ENCODE measurements around the gene PCSK7. TPM values are rescaled to one million over a fixed set of nuclear protein-coding genes. Genes with fewer than 3 reads are reported as not detected.
"Not testable (repeated sequence)": the region's sequence is repeated elsewhere in the genome, so short reads cannot be mapped to it uniquely, and the experiment has no call there.

Gene PCSK7
- total RNA-seq, 1 donor from 2014 or later: 63.8 TPM

- DNase-seq (ENCODE audit: extremely low spot score in 2 of 2): no peak
- no peaks in the 10 kb centered on the region for H3K36me3 ChIP-seq
- no peaks in the 10 kb centered on the region for H3K27me3 ChIP-seq
- TF ChIP-seq POLR2A (IDR thresholded peaks at IDR 0.05): no peak
- no peak for TF ChIP-seq POLR2AphosphoS5 (IDR thresholded peaks at IDR 0.05; ENCODE audit: insufficient read depth in 1 of 2, low read depth in 1 of 2)
- no peak for TF ChIP-seq CTCF (IDR thresholded peaks at IDR 0.05)
- intact Hi-C loops (cut with DNase I): no loop called here
- no peak overlapping the region for H3K27ac ChIP-seq
- no peaks in the 10 kb centered on the region for H3K9me3 ChIP-seq
- H3K4me3 ChIP-seq: no peak overlapping the region
- no peaks in the 10 kb centered on the region for H3K4me1 ChIP-seq
Observed at GRCh38 chr11:117273550-117274289, 41.8 kb upstream of the PCSK7 start.

GRCh38 chr11:117272175-117272574 lies 40.3 kb upstream of the PCSK7 start:
- H3K4me3 ChIP-seq; intact Hi-C loops (cut with DNase I); H3K9me3 ChIP-seq; H3K36me3 ChIP-seq; H3K27ac ChIP-seq; H3K27me3 ChIP-seq; H3K4me1 ChIP-seq; DNase-seq (ENCODE audit: extremely low spot score in 2 of 2): not testable (repeated sequence)

GRCh38 chr11:117271208-117271607 lies 39.3 kb upstream of the PCSK7 start:
- Histone ChIP-seq H3K36me3 (peaks cover 0 to 2% of the 10 kb centered on the region in 2 donors), H3K4me1 (no peaks in the 10 kb centered on the region), H3K9me3 (no peaks in the 10 kb centered on the region), H3K27me3 (no peaks in the 10 kb centered on the region), H3K4me3 (no peak overlapping the region), H3K27ac (no peak overlapping the region)
- no peak for TF ChIP-seq CTCF (IDR thresholded peaks at IDR 0.05)
- no peak for TF ChIP-seq POLR2A (IDR thresholded peaks at IDR 0.05)
- TF ChIP-seq POLR2AphosphoS5 (IDR thresholded peaks at IDR 0.05; ENCODE audit: insufficient read depth in 1 of 2, low read depth in 1 of 2): no peak
- DNase-seq (ENCODE audit: extremely low spot score in 2 of 2): no peak
- intact Hi-C loops (cut with DNase I): no loop called here

- Histone ChIP-seq H3K27me3 (no peaks in the 10 kb centered on the region), H3K36me3 (peaks cover 0 to 3% of the 10 kb centered on the region in 2 donors), H3K4me3 (no peak overlapping the region), H3K9me3 (no peaks in the 10 kb centered on the region), H3K27ac (no peak overlapping the region), H3K4me1 (no peaks in the 10 kb centered on the region)
- intact Hi-C loops (cut with DNase I): no loop called here
- no peak for TF ChIP-seq POLR2A (IDR thresholded peaks at IDR 0.05)
- no peak for DNase-seq (ENCODE audit: extremely low spot score in 2 of 2)
Observed at GRCh38 chr11:117269856-117270255, 38.0 kb upstream of the PCSK7 start.

- intact Hi-C loops (cut with DNase I): no loop called here
- Histone ChIP-seq H3K4me1 (no peaks in the 10 kb centered on the region), H3K27me3 (no peaks in the 10 kb centered on the region), H3K36me3 (peaks cover 0 to 3% of the 10 kb centered on the region in 2 donors), H3K27ac (no peak overlapping the region), H3K4me3 (no peak overlapping the region), H3K9me3 (no peaks in the 10 kb centered on the region)
- DNase-seq (ENCODE audit: extremely low spot score in 2 of 2): no peak
- no peak for TF ChIP-seq POLR2AphosphoS5 (IDR thresholded peaks at IDR 0.05; ENCODE audit: insufficient read depth in 1 of 2, low read depth in 1 of 2)
- TF ChIP-seq CTCF (IDR thresholded peaks at IDR 0.05): no peak
- TF ChIP-seq POLR2A (IDR thresholded peaks at IDR 0.05): no peak
Observed at GRCh38 chr11:117265745-117266144, 33.9 kb upstream of the PCSK7 start.

GRCh38 chr11:117264624-117265323 lies 32.9 kb upstream of the PCSK7 start:
- intact Hi-C loops (cut with DNase I); H3K9me3 ChIP-seq; H3K4me1 ChIP-seq; DNase-seq (ENCODE audit: extremely low spot score in 2 of 2); H3K27ac ChIP-seq; H3K36me3 ChIP-seq; H3K27me3 ChIP-seq; H3K4me3 ChIP-seq: not testable (repeated sequence)
